Caco-2 (cell line): ENCODE results near the gene IP6K1. TPM values are rescaled to one million over a fixed set of nuclear protein-coding genes. Genes with fewer than 3 reads are reported as not detected.
"Not testable (repeated sequence)": the region's sequence is repeated elsewhere in the genome, so short reads cannot be mapped to it uniquely, and the experiment has no call there.

Experiments
- BruUV-seq: library from RNA; stranded (reverse); fragments of 400-500 nt; replicated peaks from 2 replicates; lab custom pipeline; 2021; lab: Mats Ljungman, UMichigan
- CTCF ChIA-PET: fragments of 300-600 bp; sonication (Branson Sonifier 250); formaldehyde crosslinking; loops from one replicate; lab custom pipeline; 2022; ENCODE audit warnings: antibody characterized with exemption; lab: Charles Lee
- POLR2A ChIA-PET: fragments of 300-600 bp; sonication (Branson Sonifier 250); formaldehyde crosslinking; loops from one replicate; lab custom pipeline; 2022; ENCODE audit warnings: antibody characterized with exemption; lab: Charles Lee
- DNase-seq, 2 experiments: peaks; one replicate each; pipeline versions ENCODE4 v3.0.0 to v3.0.0-alpha.2; 2020 to 2022
- H3K27me3 ChIP-seq: replicated peaks from 2 replicates; pipeline ENCODE4 v1.6.0; 2011; ENCODE audit warnings: low read length; ENCODE audit not compliant: control insufficient read depth, insufficient read depth
- H3K36me3 ChIP-seq: 2 replicates; pipeline ENCODE4 v1.5.1; 2011; ENCODE audit warnings: low read length; ENCODE audit not compliant: control insufficient read depth, insufficient read depth
- H3K4me1 ChIP-seq: fragments of 250-450 bp; sonication (Bioruptor Pico); 2 replicates; pipeline ENCODE4 v1.5.1; 2020; ENCODE audit warnings: mild to moderate bottlenecking
- H3K4me3 ChIP-seq: 2 replicates; pipeline ENCODE4 v1.5.1; 2011; ENCODE audit warnings: low read depth, mild to moderate bottlenecking, control low read depth, low read length
- H3K9me3 ChIP-seq: fragments of 250-450 bp; sonication (Bioruptor Pico); 2 replicates; pipeline ENCODE4 v1.5.1; 2020; ENCODE audit warnings: mild to moderate bottlenecking, moderate library complexity
- H3K27ac Mint-ChIP-seq: one replicate; pipeline ENCODE4 v1.8.0; 2022; ENCODE audit warnings: mixed read lengths; ENCODE audit not compliant: unreplicated experiment
- H3K27me3 Mint-ChIP-seq: one replicate; pipeline ENCODE4 v1.8.0; 2022; ENCODE audit warnings: mixed read lengths; ENCODE audit not compliant: insufficient read depth, unreplicated experiment
- H3K36me3 Mint-ChIP-seq: one replicate; pipeline ENCODE4 v1.8.0; 2022; ENCODE audit warnings: mild to moderate bottlenecking, mixed read lengths; ENCODE audit not compliant: insufficient read depth, unreplicated experiment
- H3K4me1 Mint-ChIP-seq: one replicate; pipeline ENCODE4 v1.8.0; 2022; ENCODE audit warnings: low read depth, mixed read lengths; ENCODE audit not compliant: unreplicated experiment
- H3K4me3 Mint-ChIP-seq: one replicate; pipeline ENCODE4 v1.8.0; 2022; ENCODE audit warnings: mild to moderate bottlenecking, moderate library complexity, mixed read lengths; ENCODE audit not compliant: unreplicated experiment
- H3K9me3 Mint-ChIP-seq: one replicate; pipeline ENCODE4 v1.8.0; 2022; ENCODE audit warnings: mixed read lengths; ENCODE audit not compliant: unreplicated experiment
- intact Hi-C: fragments of 100-400 bp; cut with micrococcal nuclease; formaldehyde crosslinking; loops from one replicate; pipeline ENCODE4 v1.10.0; 2022; ENCODE audit not compliant: unreplicated experiment
- total RNA-seq: library from RNA; stranded (reverse); gene quantifications from 2 replicates; pipeline ENCODE4 v1.2.3, GENCODE V29; 2022
- TF ChIP-seq, protein P1 (sequence below), 2 experiments: fragments of 200-600 bp in 1 of 2; IDR thresholded peaks; 1 replicate in 1 of 2; 2 replicates in 1 of 2; pipeline versions ENCODE4 v1.5.1 to v1.8.0; 2011 to 2022; ENCODE audit warnings: antibody characterized with exemption in 1 of 2, control low read depth in 1 of 2, inconsistent platforms in 1 of 2, low read depth in 1 of 2, low read length in 1 of 2, mild to moderate bottlenecking in 1 of 2, moderate library complexity in 1 of 2; ENCODE audit not compliant: insufficient read depth in 1 of 2, severe bottlenecking in 1 of 2, unreplicated experiment in 1 of 2

The IP6K1 gene
- total RNA-seq, 1 experiment from 2014 or later, result 35.5 TPM

DNA sequence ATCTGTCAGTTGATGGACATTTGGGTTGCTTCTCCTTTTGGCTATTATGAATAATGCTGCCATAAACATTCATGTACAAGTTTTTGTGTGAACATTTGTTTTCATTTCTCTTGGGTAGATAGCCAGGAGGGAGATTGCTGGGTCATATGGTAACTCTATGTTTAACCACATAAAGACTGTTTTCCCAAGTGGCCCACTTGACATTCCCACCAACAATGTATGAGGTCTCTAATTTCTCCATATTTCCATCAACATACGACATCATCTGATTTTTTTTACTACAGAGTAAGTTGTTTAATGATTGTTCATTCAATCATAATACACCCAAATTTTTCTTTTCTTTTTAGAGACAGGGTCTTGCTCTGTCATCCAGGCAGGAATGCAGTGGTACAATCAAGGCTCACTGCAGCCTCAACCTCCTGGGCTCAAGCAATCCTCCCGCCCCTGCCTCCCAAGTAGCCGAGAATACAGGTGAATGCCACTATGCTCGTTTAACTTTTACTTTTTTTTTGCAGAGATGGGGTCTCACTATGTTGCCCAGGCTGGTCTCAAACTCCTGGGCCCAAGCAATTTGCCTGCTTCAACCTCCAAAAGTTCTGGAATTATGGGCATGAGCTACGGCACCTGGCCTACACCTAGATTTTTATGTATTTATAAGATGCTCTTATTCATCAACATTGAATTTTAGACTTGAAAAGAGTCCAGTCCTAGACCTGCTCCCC is 6.8 kb downstream of the IP6K1 start:
- CTCF ChIA-PET, result no interaction called here
- TF ChIP-seq, protein P1, sequence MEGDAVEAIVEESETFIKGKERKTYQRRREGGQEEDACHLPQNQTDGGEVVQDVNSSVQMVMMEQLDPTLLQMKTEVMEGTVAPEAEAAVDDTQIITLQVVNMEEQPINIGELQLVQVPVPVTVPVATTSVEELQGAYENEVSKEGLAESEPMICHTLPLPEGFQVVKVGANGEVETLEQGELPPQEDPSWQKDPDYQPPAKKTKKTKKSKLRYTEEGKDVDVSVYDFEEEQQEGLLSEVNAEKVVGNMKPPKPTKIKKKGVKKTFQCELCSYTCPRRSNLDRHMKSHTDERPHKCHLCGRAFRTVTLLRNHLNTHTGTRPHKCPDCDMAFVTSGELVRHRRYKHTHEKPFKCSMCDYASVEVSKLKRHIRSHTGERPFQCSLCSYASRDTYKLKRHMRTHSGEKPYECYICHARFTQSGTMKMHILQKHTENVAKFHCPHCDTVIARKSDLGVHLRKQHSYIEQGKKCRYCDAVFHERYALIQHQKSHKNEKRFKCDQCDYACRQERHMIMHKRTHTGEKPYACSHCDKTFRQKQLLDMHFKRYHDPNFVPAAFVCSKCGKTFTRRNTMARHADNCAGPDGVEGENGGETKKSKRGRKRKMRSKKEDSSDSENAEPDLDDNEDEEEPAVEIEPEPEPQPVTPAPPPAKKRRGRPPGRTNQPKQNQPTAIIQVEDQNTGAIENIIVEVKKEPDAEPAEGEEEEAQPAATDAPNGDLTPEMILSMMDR (IDR thresholded peaks at IDR 0.05; ENCODE audit: insufficient read depth in 1 of 2, low read depth in 1 of 2, low read length in 1 of 2, severe bottlenecking in 1 of 2, unreplicated experiment in 1 of 2), result no peak
- Mint-ChIP-seq H3K27ac (peak overlapping the region; percentile 73), H3K36me3 (peaks cover 50% of the 10 kb centered on the region), H3K9me3 (no peaks in the 10 kb centered on the region), H3K4me3 (no peak overlapping the region), H3K4me1 (peaks cover 14% of the 10 kb centered on the region), H3K27me3 (no peaks in the 10 kb centered on the region)
- BruUV-seq, result no TSS peak
- no peak for DNase-seq
- H3K4me1 ChIP-seq, result peaks cover 22% of the 10 kb centered on the region
- POLR2A ChIA-PET, result no interaction called here
- intact Hi-C loops, result no loop called here
- H3K9me3 ChIP-seq, result no peaks in the 10 kb centered on the region
- peaks cover 4% of the 10 kb centered on the region for H3K36me3 ChIP-seq
- no peaks in the 10 kb centered on the region for H3K27me3 ChIP-seq
- no peak overlapping the region for H3K4me3 ChIP-seq

DNA sequence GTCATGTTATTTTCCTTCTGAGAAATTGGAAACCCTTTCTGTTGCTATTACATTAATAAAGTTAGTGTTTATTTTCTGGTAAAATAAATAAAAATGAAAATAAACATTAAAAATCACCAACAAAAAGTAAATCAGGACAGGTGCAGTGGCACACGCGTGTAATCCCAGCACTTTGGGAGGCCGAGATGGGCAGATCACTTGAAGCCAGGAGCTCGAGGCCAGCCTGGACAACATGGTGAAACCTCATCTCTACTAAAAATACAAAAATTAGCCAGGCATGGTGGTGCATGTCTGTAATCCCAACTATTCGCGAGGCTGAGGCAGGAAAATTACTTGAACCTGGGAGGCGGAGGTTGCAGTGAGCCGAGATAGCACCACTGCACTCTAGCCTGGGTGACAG is 10.2 kb downstream of the IP6K1 start:
- H3K36me3 ChIP-seq, CTCF ChIA-PET, H3K27ac Mint-ChIP-seq, H3K4me1 ChIP-seq, intact Hi-C loops, H3K4me3 Mint-ChIP-seq, H3K4me1 Mint-ChIP-seq, DNase-seq, H3K9me3 Mint-ChIP-seq, H3K27me3 Mint-ChIP-seq, H3K9me3 ChIP-seq, H3K4me3 ChIP-seq, BruUV-seq, H3K27me3 ChIP-seq, POLR2A ChIA-PET: not testable (repeated sequence)
- H3K36me3 Mint-ChIP-seq, result peaks cover 36% of the 10 kb centered on the region

DNA sequence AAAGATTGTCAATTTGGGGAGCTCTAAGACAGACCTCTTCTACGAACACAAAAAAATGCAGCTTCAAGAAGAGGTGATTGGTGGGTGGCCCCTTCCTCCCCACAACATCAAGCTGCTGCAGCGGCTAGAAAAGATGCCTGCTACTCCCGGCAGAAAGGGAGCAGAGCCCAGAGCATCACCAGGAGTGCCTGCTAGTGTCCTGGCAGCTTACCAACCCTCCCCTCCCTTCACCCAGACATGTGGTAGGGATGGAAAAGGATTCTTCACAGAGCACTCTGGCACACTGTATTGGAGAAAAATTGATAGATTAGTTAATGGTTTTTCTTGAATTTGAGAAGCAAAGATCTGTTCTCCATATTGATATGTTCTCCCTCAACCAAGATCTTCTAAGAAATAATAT is 10.8 kb downstream of the IP6K1 start:
- intact Hi-C loops, result no loop called here
- no TSS peak for BruUV-seq
- ChIA-PET CTCF (no interaction called here), POLR2A (no interaction called here)
- H3K4me3 Mint-ChIP-seq, result no peak overlapping the region
- Histone ChIP-seq H3K4me3 (no peak overlapping the region), H3K36me3 (peaks cover 3% of the 10 kb centered on the region; the same call in 1 of the 2 replicates), H3K4me1 (peaks cover 3% of the 10 kb centered on the region), H3K9me3 (no peaks in the 10 kb centered on the region), H3K27me3 (no peaks in the 10 kb centered on the region)
- DNase-seq, result no peak
- H3K9me3 Mint-ChIP-seq, result no peaks in the 10 kb centered on the region
- H3K27me3 Mint-ChIP-seq, result no peaks in the 10 kb centered on the region
- H3K27ac Mint-ChIP-seq, result no peak overlapping the region
- peaks cover 33% of the 10 kb centered on the region for H3K36me3 Mint-ChIP-seq
- H3K4me1 Mint-ChIP-seq, result peaks cover 8% of the 10 kb centered on the region
- TF ChIP-seq, protein P1 (IDR thresholded peaks at IDR 0.05; ENCODE audit: insufficient read depth in 1 of 2, low read depth in 1 of 2, low read length in 1 of 2, severe bottlenecking in 1 of 2, unreplicated experiment in 1 of 2), result no peak
